Upper lobe of right lung (tissue), 1 donor: ENCODE data around the gene RETREG1. TPM values are rescaled to one million over a fixed set of nuclear protein-coding genes. Genes with fewer than 3 reads are reported as not detected.
A peak's percentile ranks its signal among the peaks of the same experiment; 100 is the strongest.

Experiments used
- ATAC-seq: fragments of 200-7000 bp; cut with Tn5 transposase; one replicate; pipeline ENCODE4 v1.9.1; 2020; ENCODE audit warnings: mild to moderate bottlenecking, moderate library complexity
- DNase-seq: peaks from one replicate; pipeline ENCODE4 v3.0.0-alpha.2; 2020
- H3K27ac ChIP-seq: fragments of 200-600 bp; one replicate; pipeline ENCODE4 v1.8.0; 2022
- H3K27me3 ChIP-seq: fragments of 200-600 bp; one replicate; pipeline ENCODE4 v1.8.0; 2022; ENCODE audit warnings: mild to moderate bottlenecking
- H3K36me3 ChIP-seq: fragments of 200-600 bp; one replicate; pipeline ENCODE4 v1.8.0; 2022
- H3K4me1 ChIP-seq: fragments of 200-600 bp; one replicate; pipeline ENCODE4 v1.8.0; 2022
- H3K4me3 ChIP-seq: fragments of 200-600 bp; one replicate; pipeline ENCODE4 v1.8.0; 2022; ENCODE audit warnings: mild to moderate bottlenecking
- H3K9me3 ChIP-seq: fragments of 200-600 bp; one replicate; pipeline ENCODE4 v1.8.0; 2022
- intact Hi-C: fragments of 100-400 bp; cut with DNase I; formaldehyde crosslinking; loops from one replicate; pipeline ENCODE4 v1.11.0; 2022
- total RNA-seq: library from RNA; stranded (reverse); fragmentation: NEBNext Ultra II Directional; extraction: Animal tissue kit (Norgen Biotek cat#: 25700); gene quantifications from one replicate; pipeline ENCODE4 v1.2.1, GENCODE V29; 2021
- TF ChIP-seq, protein P1 (sequence below): fragments of 200-600 bp; IDR thresholded peaks from one replicate; pipeline ENCODE4 v1.8.0; 2022; ENCODE audit warnings: antibody characterized with exemption
- donor health status: DM: no; HTN: yes; CAD: no; lungs with severe emphysema.

RETREG1 gene
- total RNA-seq, 1 donor from 2014 or later, result 22.8 TPM

DNA sequence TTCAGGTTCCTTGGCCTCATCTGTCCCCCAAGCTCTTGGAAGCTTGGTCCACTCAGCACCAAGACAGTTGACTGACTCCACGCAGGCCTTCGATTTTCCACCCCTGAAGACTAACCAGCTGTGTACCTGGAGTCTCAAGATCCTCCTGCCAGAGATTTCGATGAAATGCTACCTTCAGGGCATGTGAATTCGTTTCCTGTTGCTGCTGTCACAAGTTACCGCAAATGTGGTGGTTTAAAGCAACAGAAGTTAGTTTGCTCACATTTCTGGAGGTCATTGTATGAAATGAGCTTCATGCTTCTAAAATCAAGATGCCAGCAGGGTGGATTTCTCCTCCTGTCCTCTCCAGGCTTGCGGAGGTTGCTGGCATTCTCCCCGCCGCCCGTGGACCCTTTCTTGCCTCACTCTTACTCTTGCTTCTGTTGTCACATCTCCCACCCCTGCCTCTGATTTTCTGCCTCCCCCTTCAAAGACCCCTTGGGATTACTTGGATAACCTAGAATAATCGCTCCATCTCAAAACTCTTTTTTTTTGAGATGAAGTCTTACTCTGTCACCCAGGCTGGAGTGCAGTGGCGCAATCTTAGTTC is 27.6 kb upstream of the RETREG1 start:
- Histone ChIP-seq H3K4me3 (no peak overlapping the region), H3K4me1 (no peaks in the 10 kb centered on the region), H3K9me3 (no peaks in the 10 kb centered on the region), H3K27ac (no peak overlapping the region), H3K36me3 (no peaks in the 10 kb centered on the region), H3K27me3 (no peaks in the 10 kb centered on the region)
- TF ChIP-seq, protein P1, sequence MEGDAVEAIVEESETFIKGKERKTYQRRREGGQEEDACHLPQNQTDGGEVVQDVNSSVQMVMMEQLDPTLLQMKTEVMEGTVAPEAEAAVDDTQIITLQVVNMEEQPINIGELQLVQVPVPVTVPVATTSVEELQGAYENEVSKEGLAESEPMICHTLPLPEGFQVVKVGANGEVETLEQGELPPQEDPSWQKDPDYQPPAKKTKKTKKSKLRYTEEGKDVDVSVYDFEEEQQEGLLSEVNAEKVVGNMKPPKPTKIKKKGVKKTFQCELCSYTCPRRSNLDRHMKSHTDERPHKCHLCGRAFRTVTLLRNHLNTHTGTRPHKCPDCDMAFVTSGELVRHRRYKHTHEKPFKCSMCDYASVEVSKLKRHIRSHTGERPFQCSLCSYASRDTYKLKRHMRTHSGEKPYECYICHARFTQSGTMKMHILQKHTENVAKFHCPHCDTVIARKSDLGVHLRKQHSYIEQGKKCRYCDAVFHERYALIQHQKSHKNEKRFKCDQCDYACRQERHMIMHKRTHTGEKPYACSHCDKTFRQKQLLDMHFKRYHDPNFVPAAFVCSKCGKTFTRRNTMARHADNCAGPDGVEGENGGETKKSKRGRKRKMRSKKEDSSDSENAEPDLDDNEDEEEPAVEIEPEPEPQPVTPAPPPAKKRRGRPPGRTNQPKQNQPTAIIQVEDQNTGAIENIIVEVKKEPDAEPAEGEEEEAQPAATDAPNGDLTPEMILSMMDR, result no peak
- no peak for DNase-seq
- no peak for ATAC-seq
- intact Hi-C loops, result no loop called here

DNA sequence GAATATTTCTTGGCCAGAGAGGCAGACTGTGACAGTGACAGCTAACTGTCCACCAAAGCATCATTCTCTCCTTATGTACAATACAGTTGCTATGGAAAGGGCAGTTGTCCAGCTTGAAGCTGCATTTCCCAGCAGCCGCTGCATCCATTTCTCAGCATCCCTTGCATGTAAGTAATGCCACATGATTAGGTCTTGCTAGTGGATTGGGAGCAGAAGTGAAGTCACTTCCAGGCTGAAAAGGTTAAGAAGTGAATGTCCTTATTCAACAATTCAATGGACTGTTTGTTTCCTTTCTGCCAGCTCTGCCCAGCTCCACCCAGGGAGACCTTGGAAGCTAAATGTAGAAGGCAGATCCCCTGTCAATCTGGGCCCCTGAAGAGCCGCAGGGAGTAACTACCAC is 26.1 kb upstream of the RETREG1 start:
- intact Hi-C loops, result no loop called here
- Histone ChIP-seq H3K27me3 (no peaks in the 10 kb centered on the region), H3K4me1 (no peaks in the 10 kb centered on the region), H3K27ac (no peak overlapping the region), H3K4me3 (no peak overlapping the region), H3K9me3 (no peaks in the 10 kb centered on the region), H3K36me3 (no peaks in the 10 kb centered on the region)
- TF ChIP-seq, protein P1, result no peak
- ATAC-seq, result no peak
- no peak for DNase-seq

DNA sequence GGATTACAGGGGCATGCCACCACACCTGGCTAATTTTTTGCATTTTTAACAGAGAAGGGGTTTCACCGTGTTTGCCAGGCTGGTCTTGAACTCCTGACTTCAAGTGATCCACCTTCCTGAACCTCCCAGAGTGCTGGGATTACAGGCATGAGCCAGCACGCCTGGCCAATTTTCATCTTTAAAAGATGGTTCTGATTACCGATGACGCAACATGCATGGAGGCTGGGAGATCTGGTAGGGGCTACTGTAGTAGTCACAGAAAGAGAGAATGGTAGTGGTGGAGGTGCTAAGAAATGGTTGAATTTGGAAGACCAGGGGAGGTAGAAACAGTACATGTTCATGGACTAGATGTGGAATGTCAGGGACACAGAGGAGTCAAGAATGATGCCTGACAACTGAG is 22.4 kb upstream of the RETREG1 start:
- H3K4me3 ChIP-seq, result no peak overlapping the region

DNA sequence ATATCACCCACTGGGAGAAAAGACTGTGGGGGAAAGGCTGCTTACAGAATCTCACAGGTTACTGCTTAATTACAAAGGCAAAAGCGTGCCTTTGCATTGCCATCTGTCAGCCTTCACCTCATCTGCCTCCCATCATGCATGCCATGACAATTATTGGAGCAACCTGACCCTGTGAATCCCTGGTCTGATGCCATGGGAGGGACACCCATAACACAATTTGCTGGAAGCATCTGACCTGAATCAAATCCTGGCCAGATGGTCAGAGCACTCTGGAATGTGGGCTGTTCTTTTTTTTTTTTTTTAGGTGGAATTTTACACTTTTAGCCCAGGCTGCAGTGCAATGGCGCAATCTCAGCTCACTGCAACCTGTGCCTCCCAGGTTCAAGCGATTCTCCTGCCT is 11.6 kb upstream of the RETREG1 start:
- Histone ChIP-seq H3K9me3 (no peaks in the 10 kb centered on the region), H3K27me3 (no peaks in the 10 kb centered on the region), H3K27ac (no peak overlapping the region), H3K4me3 (no peak overlapping the region), H3K36me3 (no peaks in the 10 kb centered on the region), H3K4me1 (no peaks in the 10 kb centered on the region)
- TF ChIP-seq, protein P1, result no peak
- ATAC-seq (no peak), DNase-seq (no peak)
- intact Hi-C loops, result no loop called here

More for the DNA sequence above, 22.4 kb upstream of the RETREG1 start:
- intact Hi-C loops, result no loop called here
- Histone ChIP-seq H3K27ac (no peak overlapping the region), H3K9me3 (no peaks in the 10 kb centered on the region), H3K27me3 (no peaks in the 10 kb centered on the region), H3K36me3 (no peaks in the 10 kb centered on the region), H3K4me1 (no peaks in the 10 kb centered on the region)
- DNase-seq (no peak), ATAC-seq (no peak)
- TF ChIP-seq, protein P1, result no peak

DNA sequence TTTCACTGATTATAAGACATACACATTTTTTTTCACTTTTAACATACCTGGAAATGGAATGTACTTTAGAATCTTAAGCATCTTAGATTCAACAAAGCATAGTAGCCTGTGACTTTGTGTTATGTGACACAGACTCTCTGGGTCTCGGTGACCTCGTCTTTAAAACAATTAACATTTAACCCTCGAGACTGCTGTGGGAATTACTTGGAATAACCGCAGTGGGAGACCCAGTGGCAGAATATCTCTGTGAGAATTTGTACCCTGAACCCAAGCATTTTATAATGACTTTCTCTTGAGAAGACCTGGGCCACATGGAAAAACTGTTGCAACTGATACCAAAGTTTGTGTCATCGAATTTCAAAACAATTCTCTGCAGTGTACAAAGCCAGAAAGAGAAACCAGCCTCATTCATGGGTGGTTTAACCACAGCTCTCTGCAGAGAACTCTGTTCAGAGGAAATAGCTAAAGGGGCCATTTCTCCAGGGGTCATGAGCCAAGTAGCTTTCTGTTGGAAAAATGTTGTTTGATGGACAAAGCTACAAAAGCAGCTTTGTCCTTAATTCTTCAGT is 10.0 kb upstream of the RETREG1 start:
- Histone ChIP-seq H3K27ac (no peak overlapping the region), H3K4me3 (no peak overlapping the region), H3K4me1 (no peaks in the 10 kb centered on the region), H3K9me3 (no peaks in the 10 kb centered on the region), H3K27me3 (no peaks in the 10 kb centered on the region), H3K36me3 (no peaks in the 10 kb centered on the region)
- TF ChIP-seq, protein P1, result no peak
- DNase-seq (no peak), ATAC-seq (peak; percentile 68)
- intact Hi-C loops, result no loop called here
